ENCODE data around the gene PLA2R1.

PLA2R1 gene

GRCh38 chr2:159891917-159892730, 170.3 kb downstream of the PLA2R1 start:
- Histone ChIP-seq H2AFZ (ENCODE audit: low read length) (no peak overlapping the region), H3K27me3 (ENCODE audit: insufficient read depth, low read length, poor library complexity, severe bottlenecking) (no peaks in the 10 kb centered on the region), H4K20me1 (ENCODE audit: insufficient read depth, low read length, poor library complexity, severe bottlenecking) (no peaks in the 10 kb centered on the region)

GRCh38 chr2:159891267-159891588, 171.2 kb downstream of the PLA2R1 start:
- Histone ChIP-seq H3K4me1 (ENCODE audit: insufficient read depth, low read length, poor library complexity, severe bottlenecking) (peaks cover 31% of the 10 kb centered on the region), H3K79me2 (ENCODE audit: insufficient read depth, low read length) (no peaks in the 10 kb centered on the region), H3K9ac (ENCODE audit: low read depth, low read length, poor library complexity, severe bottlenecking) (no peak overlapping the region), H3K4me2 (ENCODE audit: low read depth, low read length, poor library complexity, severe bottlenecking) (no peak overlapping the region), H3K27me3 (ENCODE audit: insufficient read depth, low read length, poor library complexity, severe bottlenecking) (no peaks in the 10 kb centered on the region), H3K9me2 (replicated peaks; ENCODE audit: low read depth, low read length) (no peaks in the 10 kb centered on the region), H2AFZ (ENCODE audit: low read length) (no peak overlapping the region), H3K9me3 (ENCODE audit: insufficient read depth, low read depth, low read length) (no peaks in the 10 kb centered on the region), H3K4me3 (ENCODE audit: low read length, poor library complexity, severe bottlenecking) (no peak overlapping the region), H3K36me3 (ENCODE audit: insufficient read depth, low read length) (no peaks in the 10 kb centered on the region), H4K20me1 (ENCODE audit: insufficient read depth, low read length, poor library complexity, severe bottlenecking) (no peaks in the 10 kb centered on the region), H3F3A (ENCODE audit: low read depth) (no peaks in the 10 kb centered on the region)
- TF ChIP-seq CTCF (conservative IDR thresholded peaks at IDR 0.05; ENCODE audit: low read length), result no peak
- TF ChIP-seq EZH2phosphoT487 (IDR thresholded peaks at IDR 0.05; ENCODE audit: borderline replicate concordance), result no peak

More at GRCh38 chr2:159891917-159892730, 170.3 kb downstream of the PLA2R1 start:
- Histone ChIP-seq H3K9me3 (ENCODE audit: insufficient read depth, low read depth, low read length) (no peaks in the 10 kb centered on the region), H3K9ac (ENCODE audit: low read depth, low read length, poor library complexity, severe bottlenecking) (no peak overlapping the region), H3K4me2 (ENCODE audit: low read depth, low read length, poor library complexity, severe bottlenecking) (no peak overlapping the region), H3K9me2 (replicated peaks; ENCODE audit: low read depth, low read length) (no peaks in the 10 kb centered on the region), H3K36me3 (ENCODE audit: insufficient read depth, low read length) (no peaks in the 10 kb centered on the region), H3K4me1 (ENCODE audit: insufficient read depth, low read length, poor library complexity, severe bottlenecking) (peaks cover 33% of the 10 kb centered on the region), H3K4me3 (ENCODE audit: low read length, poor library complexity, severe bottlenecking) (no peak overlapping the region), H3F3A (ENCODE audit: low read depth) (no peaks in the 10 kb centered on the region), H3K79me2 (ENCODE audit: insufficient read depth, low read length) (no peaks in the 10 kb centered on the region)
- TF ChIP-seq EZH2phosphoT487 (IDR thresholded peaks at IDR 0.05; ENCODE audit: borderline replicate concordance) (no peak), CTCF (conservative IDR thresholded peaks at IDR 0.05; ENCODE audit: low read length) (no peak)

GRCh38 chr2:159890551-159891266, 171.7 kb downstream of the PLA2R1 start:
- Histone ChIP-seq H3K36me3 (ENCODE audit: insufficient read depth, low read length) (no peaks in the 10 kb centered on the region), H3K4me2 (ENCODE audit: low read depth, low read length, poor library complexity, severe bottlenecking) (no peak overlapping the region), H3K4me1 (ENCODE audit: insufficient read depth, low read length, poor library complexity, severe bottlenecking) (peaks cover 31% of the 10 kb centered on the region), H4K20me1 (ENCODE audit: insufficient read depth, low read length, poor library complexity, severe bottlenecking) (no peaks in the 10 kb centered on the region), H3K4me3 (ENCODE audit: low read length, poor library complexity, severe bottlenecking) (no peak overlapping the region), H3K9ac (ENCODE audit: low read depth, low read length, poor library complexity, severe bottlenecking) (no peak overlapping the region), H3K9me2 (replicated peaks; ENCODE audit: low read depth, low read length) (no peaks in the 10 kb centered on the region), H3K9me3 (ENCODE audit: insufficient read depth, low read depth, low read length) (no peaks in the 10 kb centered on the region), H3K27me3 (ENCODE audit: insufficient read depth, low read length, poor library complexity, severe bottlenecking) (no peaks in the 10 kb centered on the region), H3K79me2 (ENCODE audit: insufficient read depth, low read length) (no peaks in the 10 kb centered on the region), H3F3A (ENCODE audit: low read depth) (no peaks in the 10 kb centered on the region), H2AFZ (ENCODE audit: low read length) (no peak overlapping the region)
- no peak for TF ChIP-seq CTCF (conservative IDR thresholded peaks at IDR 0.05; ENCODE audit: low read length)
- TF ChIP-seq EZH2phosphoT487 (IDR thresholded peaks at IDR 0.05; ENCODE audit: borderline replicate concordance), result no peak

Data from Loucy (cell line).